GM19035 (cell line): ENCODE results near the gene BHLHA15.

Source experiments
- ATAC-seq: cut with Tn5 transposase; IDR thresholded peaks from one replicate; pipeline ENCODE4 v1.9.1; 2021; ENCODE audit not compliant: unreplicated experiment

The BHLHA15 gene

GRCh38 chr7:98223351-98223897 lies 12.2 kb downstream of the BHLHA15 start:
- no peak for ATAC-seq

GRCh38 chr7:98223898-98224700 lies 12.9 kb downstream of the BHLHA15 start:
- no peak for ATAC-seq

- no peak for ATAC-seq
Measured at GRCh38 chr7:98224701-98225181, 13.5 kb downstream of the BHLHA15 start.

- ATAC-seq = no peak
Measured at GRCh38 chr7:98225913-98226614, 14.8 kb downstream of the BHLHA15 start.

GRCh38 chr7:98227939-98228338 lies 16.7 kb downstream of the BHLHA15 start:
- ATAC-seq = no peak

- no peak for ATAC-seq
Measured at GRCh38 chr7:98228801-98229200, 17.6 kb downstream of the BHLHA15 start.

GRCh38 chr7:98229441-98229840 lies 18.2 kb downstream of the BHLHA15 start:
- ATAC-seq = no peak

- no peak for ATAC-seq
Measured at GRCh38 chr7:98229991-98230745, 18.9 kb downstream of the BHLHA15 start.

GRCh38 chr7:98230746-98231471 lies 19.7 kb downstream of the BHLHA15 start:
- no peak for ATAC-seq

GRCh38 chr7:98231493-98232262 lies 20.4 kb downstream of the BHLHA15 start:
- ATAC-seq = no peak

GRCh38 chr7:98232263-98232585 lies 21.0 kb downstream of the BHLHA15 start:
- no peak for ATAC-seq

- no peak for ATAC-seq
Measured at GRCh38 chr7:98232799-98233198, 21.6 kb downstream of the BHLHA15 start.

GRCh38 chr7:98233219-98234070 lies 22.2 kb downstream of the BHLHA15 start:
- no peak for ATAC-seq

GRCh38 chr7:98234429-98235147 lies 23.3 kb downstream of the BHLHA15 start:
- ATAC-seq = no peak

GRCh38 chr7:98235901-98236300 lies 24.7 kb downstream of the BHLHA15 start:
- no peak for ATAC-seq

GRCh38 chr7:98236355-98237185 lies 25.3 kb downstream of the BHLHA15 start:
- ATAC-seq = no peak

- ATAC-seq = no peak
Measured at GRCh38 chr7:98238076-98238475, 26.8 kb downstream of the BHLHA15 start.

GRCh38 chr7:98238976-98239375 lies 27.7 kb downstream of the BHLHA15 start:
- no peak for ATAC-seq
